IMR-90 (cell line): Measurements from ENCODE around the gene KTN1. TPM values are rescaled to one million over a fixed set of nuclear protein-coding genes. Genes with fewer than 3 reads are reported as not detected.

Source experiments
- ATAC-seq: fragments of 200-7000 bp; cut with Tn5 transposase; 2 replicates; pipeline ENCODE4 v1.9.1; 2020; ENCODE audit warnings: low read depth, mild to moderate bottlenecking, moderate library complexity
- BruUV-seq: library from RNA; stranded (reverse); fragments of 400-500 nt; replicated peaks from 2 replicates; lab custom pipeline; 2021; lab: Mats Ljungman, UMichigan
- CTCF ChIA-PET: fragments of 300-600 bp; formaldehyde crosslinking; extraction: SDS; loops from one replicate; lab custom pipeline; 2021; ENCODE audit warnings: antibody characterized with exemption; lab: Yijun Ruan, JAX
- POLR2A ChIA-PET: fragments of 300-600 bp; sonication (Branson Sonifier 250); formaldehyde crosslinking; loops from one replicate; lab custom pipeline; 2022; ENCODE audit warnings: antibody characterized with exemption; ENCODE audit not compliant: unreplicated experiment; lab: Charles Lee
- DNase-seq: peaks from one replicate; pipeline ENCODE4 v3.0.0; 2013
- H2AFZ ChIP-seq: replicated peaks from 2 replicates; pipeline ENCODE3; 2013; ENCODE audit warnings: low read length, mild to moderate bottlenecking; ENCODE audit not compliant: poor library complexity
- H2AK5ac ChIP-seq: 2 replicates; pipeline ENCODE4 v1.6.1; 2013; ENCODE audit warnings: low read depth, low read length, inconsistent platforms
- H2AK9ac ChIP-seq: replicated peaks from 2 replicates; pipeline ENCODE3; 2013; ENCODE audit warnings: mild to moderate bottlenecking, low read depth, low read length, moderate library complexity; ENCODE audit not compliant: poor library complexity
- H2BK120ac ChIP-seq: 2 replicates; pipeline ENCODE4 v1.6.1; 2013; ENCODE audit warnings: low read depth, low read length, inconsistent platforms
- H2BK15ac ChIP-seq: 3 replicates; pipeline ENCODE4 v1.6.1; 2013; ENCODE audit warnings: low read depth, low read length, inconsistent platforms
- H2BK20ac ChIP-seq: 2 replicates; pipeline ENCODE4 v1.6.1; 2013; ENCODE audit warnings: low read depth, mild to moderate bottlenecking, inconsistent platforms, low read length, moderate library complexity
- H2BK5ac ChIP-seq: 2 replicates; pipeline ENCODE4 v1.6.1; 2013; ENCODE audit warnings: mild to moderate bottlenecking, low read depth, low read length, inconsistent platforms; ENCODE audit not compliant: poor library complexity, severe bottlenecking
- H3K14ac ChIP-seq: replicated peaks from 2 replicates; pipeline ENCODE4 v1.6.1; 2013; ENCODE audit warnings: low read depth, low read length, inconsistent platforms
- H3K18ac ChIP-seq: 2 replicates; pipeline ENCODE4 v1.6.1; 2013; ENCODE audit warnings: low read depth, low read length, control low read depth
- H3K23ac ChIP-seq: 2 replicates; pipeline ENCODE4 v1.6.1; 2013; ENCODE audit warnings: low read depth, low read length, inconsistent platforms
- H3K27ac ChIP-seq: 2 replicates; pipeline ENCODE4 v1.5.1; 2013; ENCODE audit warnings: mild to moderate bottlenecking, control low read depth, low read length; ENCODE audit not compliant: insufficient read depth
- H3K27me3 ChIP-seq: 2 replicates; pipeline ENCODE4 v1.6.1; 2013; ENCODE audit warnings: low read length; ENCODE audit not compliant: control insufficient read depth, insufficient read depth
- H3K36me3 ChIP-seq: 2 replicates; pipeline ENCODE4 v1.6.1; 2013; ENCODE audit warnings: low read length, mixed read lengths; ENCODE audit not compliant: control insufficient read depth, insufficient read depth
- H3K4ac ChIP-seq: 2 replicates; pipeline ENCODE4 v1.6.1; 2013; ENCODE audit warnings: low read depth, low read length, inconsistent platforms
- H3K4me1 ChIP-seq: 2 replicates; pipeline ENCODE4 v1.6.1; 2013; ENCODE audit warnings: low read length, mixed read lengths; ENCODE audit not compliant: control insufficient read depth, insufficient read depth
- H3K4me2 ChIP-seq: 2 replicates; pipeline ENCODE4 v1.6.1; 2013; ENCODE audit warnings: low read depth, mild to moderate bottlenecking, control low read depth, low read length, moderate library complexity
- H3K4me3 ChIP-seq: 2 replicates; pipeline ENCODE4 v1.5.1; 2013; ENCODE audit warnings: low read depth, mild to moderate bottlenecking, control low read depth, low read length, moderate library complexity; ENCODE audit not compliant: insufficient read depth
- H3K56ac ChIP-seq: 2 replicates; pipeline ENCODE4 v1.6.1; 2013; ENCODE audit warnings: low read length, inconsistent platforms; ENCODE audit not compliant: insufficient read depth; ENCODE audit errors: extremely low read depth
- H3K79me1 ChIP-seq, 2 experiments: 2 replicates each; pipeline ENCODE4 v1.6.1; 2013; ENCODE audit warnings: low read length in 2 of 2, inconsistent platforms in 1 of 2, low read depth in 1 of 2
- H3K9ac ChIP-seq: 2 replicates; pipeline ENCODE4 v1.6.1; 2013; ENCODE audit warnings: low read depth, low read length, control low read depth
- H3K9me1 ChIP-seq: 2 replicates; pipeline ENCODE4 v1.6.1; 2013; ENCODE audit warnings: low read length, inconsistent platforms; ENCODE audit not compliant: insufficient read depth
- H3K9me3 ChIP-seq: 2 replicates; pipeline ENCODE4 v1.6.1; 2013; ENCODE audit warnings: low read length; ENCODE audit not compliant: control insufficient read depth, insufficient read depth
- H4K20me1 ChIP-seq: 2 replicates; pipeline ENCODE4 v1.6.1; 2013; ENCODE audit warnings: low read length, inconsistent platforms; ENCODE audit not compliant: insufficient read depth
- H4K5ac ChIP-seq: 2 replicates; pipeline ENCODE4 v1.6.1; 2013; ENCODE audit warnings: mild to moderate bottlenecking, low read depth, low read length, control low read depth
- H4K8ac ChIP-seq, 2 experiments: 2 replicates each; pipeline ENCODE4 v1.6.1; 2013; ENCODE audit warnings: low read depth in 2 of 2, low read length in 2 of 2, control low read depth in 1 of 2, inconsistent platforms in 1 of 2
- H4K91ac ChIP-seq: 2 replicates; pipeline ENCODE4 v1.6.1; 2013; ENCODE audit warnings: low read depth, low read length, inconsistent platforms; ENCODE audit not compliant: insufficient read depth
- NFE2L2 ChIP-seq: fragments of 150-350 bp; IDR thresholded peaks from 2 replicates; pipeline ENCODE4 v1.6.1; 2016; ENCODE audit warnings: low read depth, mild to moderate bottlenecking, low read length
- RAD21 ChIP-seq: IDR thresholded peaks from 2 replicates; pipeline ENCODE4 v1.6.1; 2012; ENCODE audit warnings: low read length, improper control_type of control experiment
- RFX5 ChIP-seq: IDR thresholded peaks from 2 replicates; pipeline ENCODE4 v1.8.0; 2012; ENCODE audit warnings: low read depth, mild to moderate bottlenecking, low read length, moderate library complexity
- WGBS, 2 experiments: methylation state at CpG; one replicate each; pipeline versions ENCODE4 v1.1.5 to v1.1.7; 2013; ENCODE audit warnings: missing lambda C conversion rate in 2 of 2; ENCODE audit not compliant: insufficient read length in 1 of 2; ENCODE audit errors: extremely low coverage in 2 of 2; 5-methylcytosine and 5-hydroxymethylcytosine counted together
- dilution Hi-C: fragments of 300-500 bp; cut with HindIII; formaldehyde crosslinking; loops from one replicate; pipeline ENCODE4 v1.14.3; 2018; ENCODE audit warnings: low sequenced_read_pairs; ENCODE audit not compliant: unreplicated experiment
- in situ Hi-C: fragments of 300-500 bp; cut with MboI; formaldehyde crosslinking; loops from 3 replicates; pipeline ENCODE4 v1.14.3; 2019; ENCODE audit warnings: low sequenced_read_pairs, inconsistent platforms, mixed read lengths
- intact Hi-C: fragments of 100-400 bp; cut with micrococcal nuclease; formaldehyde crosslinking; loops from 2 replicates; pipeline ENCODE4 v1.10.0; 2022
- polyA plus RNA-seq, 3 experiments: library from polyadenylated mRNA; depleted of rRNA; stranded (reverse); fragments of >200 nt; gene quantifications; 2 replicates each; pipeline ENCODE4 v1.2.3, GENCODE V29; 2012; ENCODE audit warnings: low replicate concordance in 1 of 3
- total RNA-seq: library from RNA; depleted of rRNA; stranded (reverse); fragments of >200 nt; gene quantifications from 2 replicates; pipeline ENCODE4 v1.2.3, GENCODE V29; 2012

The KTN1 gene
- total and polyA plus RNA-seq, 2 of the 4 experiments (the other 2 are of a cell fraction), result 42.1 to 57.2 TPM

GRCh38 chr14:55572578-55572977 lies 7.4 kb upstream of the KTN1 start:
- no peak overlapping the region for H3K4ac ChIP-seq
- H3K27me3 ChIP-seq, result no peaks in the 10 kb centered on the region
- H3K18ac ChIP-seq, result no peak overlapping the region
- no peak overlapping the region for H3K56ac ChIP-seq
- H4K91ac ChIP-seq, result no peak overlapping the region
- H3K4me3 ChIP-seq, result no peak overlapping the region
- ATAC-seq (no peak), DNase-seq (no peak)
- H2BK5ac ChIP-seq, result no peak overlapping the region
- H3K9me1 ChIP-seq, result no peaks in the 10 kb centered on the region
- intact Hi-C loops, result no loop called here
- dilution Hi-C loops, result no loop called here
- H2AK9ac ChIP-seq, result no peak overlapping the region
- H2AK5ac ChIP-seq, result no peak overlapping the region
- no CpG with 5 or more reads among the region's 4 CpGs for WGBS, 2 experiments
- no peaks in the 10 kb centered on the region for H3K79me1 ChIP-seq
- H3K4me2 ChIP-seq, result no peak overlapping the region
- no peak overlapping the region for H2BK120ac ChIP-seq
- H3K9me3 ChIP-seq, result no peaks in the 10 kb centered on the region
- no peak overlapping the region for H4K5ac ChIP-seq
- no peak overlapping the region for H4K8ac ChIP-seq
- ChIA-PET CTCF (interaction anchor here (1.0 kb wide), 1 partner anchor 126 kb away, joined by 3 read pairs; no protein-coding TSS in a partner anchor), POLR2A (no interaction called here)
- H2BK20ac ChIP-seq, result no peak overlapping the region
- no peaks in the 10 kb centered on the region for H3K36me3 ChIP-seq
- H2AFZ ChIP-seq, result no peak overlapping the region
- H3K23ac ChIP-seq, result no peak overlapping the region
- BruUV-seq, result no TSS peak
- H4K20me1 ChIP-seq, result no peaks in the 10 kb centered on the region
- H3K9ac ChIP-seq, result no peak overlapping the region
- no peak for TF ChIP-seq RFX5
- TF ChIP-seq NFE2L2, result no peak
- TF ChIP-seq RAD21, result no peak
- H2BK15ac ChIP-seq, result no peak overlapping the region
- in situ Hi-C loops, result no loop called here
- H3K4me1 ChIP-seq, result no peaks in the 10 kb centered on the region; the same call in 1 of the 2 replicates
- H3K27ac ChIP-seq, result no peak overlapping the region
- H3K14ac ChIP-seq, result no peak overlapping the region
